ENCODE measurements around the gene ADGRL3.
"Not testable (repeated sequence)": the region's sequence is repeated elsewhere in the genome, so short reads cannot be mapped to it uniquely, and the experiment has no call there.

Gene ADGRL3

DNA sequence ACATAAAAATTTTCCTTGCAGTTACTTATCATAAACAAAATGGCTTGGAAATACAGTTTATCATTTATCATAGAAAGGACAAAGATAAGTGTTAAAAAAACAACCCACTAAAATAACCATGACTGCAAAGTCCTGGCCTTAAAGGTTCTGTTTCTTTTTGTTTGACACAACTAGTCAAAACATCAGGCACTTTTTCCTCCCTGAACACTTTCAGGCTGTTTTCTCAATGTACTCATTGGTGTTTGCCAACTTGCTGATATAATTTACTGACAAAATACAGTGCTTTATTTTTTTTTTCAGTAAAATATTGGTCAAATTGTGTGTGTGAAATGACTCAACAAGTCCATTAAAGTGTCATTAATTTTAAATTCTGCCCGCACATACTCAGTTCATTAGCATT, 156.6 kb downstream of the ADGRL3 start:
- no peak overlapping the region for H3K9ac ChIP-seq (ENCODE audit: low read depth, low read length)
- no peak overlapping the region for H3K27ac ChIP-seq (ENCODE audit: low read length)
- H3K36me3 ChIP-seq (ENCODE audit: insufficient read depth, low read length), result no peaks in the 10 kb centered on the region
- no peak overlapping the region for H2AFZ ChIP-seq (ENCODE audit: low read depth, low read length)
- H3K9me3 ChIP-seq (ENCODE audit: insufficient read depth, low read length, severe bottlenecking), result no peaks in the 10 kb centered on the region
- H3K4me3 ChIP-seq (ENCODE audit: low read depth in 1 of 2, low read length in 2 of 2), result no peak overlapping the region
- no peak for ATAC-seq (ENCODE audit: insufficient read depth, low read depth)
- no peaks in the 10 kb centered on the region for H4K20me1 ChIP-seq (ENCODE audit: insufficient read depth, low read length)
- H3K79me2 ChIP-seq (ENCODE audit: insufficient read depth, low read length), result no peaks in the 10 kb centered on the region
- no peak overlapping the region for H3K4me2 ChIP-seq (ENCODE audit: insufficient read depth, low read length)
- no peak for DNase-seq
- no peaks in the 10 kb centered on the region for H3K4me1 ChIP-seq (ENCODE audit: insufficient read depth, low read length)
- no peak for TF ChIP-seq EZH2 (IDR thresholded peaks at IDR 0.05; ENCODE audit: borderline replicate concordance, low read depth, low read length, severe bottlenecking)
- TF ChIP-seq, protein P1, sequence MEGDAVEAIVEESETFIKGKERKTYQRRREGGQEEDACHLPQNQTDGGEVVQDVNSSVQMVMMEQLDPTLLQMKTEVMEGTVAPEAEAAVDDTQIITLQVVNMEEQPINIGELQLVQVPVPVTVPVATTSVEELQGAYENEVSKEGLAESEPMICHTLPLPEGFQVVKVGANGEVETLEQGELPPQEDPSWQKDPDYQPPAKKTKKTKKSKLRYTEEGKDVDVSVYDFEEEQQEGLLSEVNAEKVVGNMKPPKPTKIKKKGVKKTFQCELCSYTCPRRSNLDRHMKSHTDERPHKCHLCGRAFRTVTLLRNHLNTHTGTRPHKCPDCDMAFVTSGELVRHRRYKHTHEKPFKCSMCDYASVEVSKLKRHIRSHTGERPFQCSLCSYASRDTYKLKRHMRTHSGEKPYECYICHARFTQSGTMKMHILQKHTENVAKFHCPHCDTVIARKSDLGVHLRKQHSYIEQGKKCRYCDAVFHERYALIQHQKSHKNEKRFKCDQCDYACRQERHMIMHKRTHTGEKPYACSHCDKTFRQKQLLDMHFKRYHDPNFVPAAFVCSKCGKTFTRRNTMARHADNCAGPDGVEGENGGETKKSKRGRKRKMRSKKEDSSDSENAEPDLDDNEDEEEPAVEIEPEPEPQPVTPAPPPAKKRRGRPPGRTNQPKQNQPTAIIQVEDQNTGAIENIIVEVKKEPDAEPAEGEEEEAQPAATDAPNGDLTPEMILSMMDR (IDR thresholded peaks at IDR 0.05; ENCODE audit: borderline replicate concordance, extremely low read depth, low read length, poor library complexity, severe bottlenecking), result no peak
- no peaks in the 10 kb centered on the region for H3K27me3 ChIP-seq (ENCODE audit: insufficient read depth, low read length, poor library complexity)

DNA sequence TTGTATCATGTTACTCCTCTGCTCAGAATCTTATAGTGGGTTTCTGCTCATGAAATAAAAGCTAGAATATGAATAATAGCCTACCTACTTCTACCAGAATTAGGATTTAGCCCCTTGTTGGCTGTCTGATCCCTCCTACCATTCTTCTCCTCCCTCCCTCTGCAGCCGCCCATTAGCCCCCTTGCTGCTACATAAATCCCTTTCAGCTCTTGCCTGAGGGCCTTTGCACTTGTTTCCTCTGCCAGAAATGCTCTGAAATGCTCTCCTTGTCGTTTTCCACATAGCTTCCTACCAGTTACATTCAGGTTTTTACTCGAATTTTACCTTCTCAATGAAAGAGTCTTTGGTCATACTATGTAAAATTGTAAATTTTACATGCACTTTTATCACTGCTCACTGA, 159.2 kb downstream of the ADGRL3 start:
- no peaks in the 10 kb centered on the region for H3K36me3 ChIP-seq (ENCODE audit: insufficient read depth, low read length)
- no peaks in the 10 kb centered on the region for H3K9me3 ChIP-seq (ENCODE audit: insufficient read depth, low read length, severe bottlenecking)
- DNase-seq (no peak), ATAC-seq (ENCODE audit: insufficient read depth, low read depth) (no peak)
- H4K20me1 ChIP-seq (ENCODE audit: insufficient read depth, low read length), result no peaks in the 10 kb centered on the region
- H3K4me3 ChIP-seq (ENCODE audit: low read depth in 1 of 2, low read length in 2 of 2), result no peak overlapping the region
- no peaks in the 10 kb centered on the region for H3K4me1 ChIP-seq (ENCODE audit: insufficient read depth, low read length)
- no peak overlapping the region for H3K4me2 ChIP-seq (ENCODE audit: insufficient read depth, low read length)
- no peak overlapping the region for H2AFZ ChIP-seq (ENCODE audit: low read depth, low read length)
- H3K27me3 ChIP-seq (ENCODE audit: insufficient read depth, low read length, poor library complexity), result no peaks in the 10 kb centered on the region
- no peak for TF ChIP-seq EZH2 (IDR thresholded peaks at IDR 0.05; ENCODE audit: borderline replicate concordance, low read depth, low read length, severe bottlenecking)
- TF ChIP-seq, protein P1 (IDR thresholded peaks at IDR 0.05; ENCODE audit: borderline replicate concordance, extremely low read depth, low read length, poor library complexity, severe bottlenecking), result no peak
- no peak overlapping the region for H3K9ac ChIP-seq (ENCODE audit: low read depth, low read length)
- H3K27ac ChIP-seq (ENCODE audit: low read length), result no peak overlapping the region
- no peaks in the 10 kb centered on the region for H3K79me2 ChIP-seq (ENCODE audit: insufficient read depth, low read length)

DNA sequence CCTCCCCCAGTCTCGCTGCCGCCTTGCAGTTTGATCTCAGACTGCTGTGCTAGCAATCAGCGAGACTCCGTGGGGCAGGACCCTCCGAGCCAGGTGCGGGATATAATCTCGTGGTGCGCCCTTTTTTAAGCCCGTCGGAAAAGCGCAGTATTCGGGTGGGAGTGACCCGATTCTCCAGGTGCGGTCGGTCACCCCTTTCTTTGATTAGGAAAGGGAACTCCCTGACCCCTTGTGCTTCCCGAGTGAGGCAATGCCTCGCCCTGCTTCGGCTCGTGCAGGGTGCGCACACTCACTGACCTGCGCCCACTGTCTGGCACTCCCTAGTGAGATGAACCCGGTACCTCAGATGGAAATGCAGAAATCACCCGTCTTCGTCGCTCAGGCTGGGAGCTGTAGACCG, 172.7 kb downstream of the ADGRL3 start:
- not testable (repeated sequence) for ATAC-seq (ENCODE audit: insufficient read depth, low read depth); H3K4me3 ChIP-seq (ENCODE audit: low read depth in 1 of 2, low read length in 2 of 2)

DNA sequence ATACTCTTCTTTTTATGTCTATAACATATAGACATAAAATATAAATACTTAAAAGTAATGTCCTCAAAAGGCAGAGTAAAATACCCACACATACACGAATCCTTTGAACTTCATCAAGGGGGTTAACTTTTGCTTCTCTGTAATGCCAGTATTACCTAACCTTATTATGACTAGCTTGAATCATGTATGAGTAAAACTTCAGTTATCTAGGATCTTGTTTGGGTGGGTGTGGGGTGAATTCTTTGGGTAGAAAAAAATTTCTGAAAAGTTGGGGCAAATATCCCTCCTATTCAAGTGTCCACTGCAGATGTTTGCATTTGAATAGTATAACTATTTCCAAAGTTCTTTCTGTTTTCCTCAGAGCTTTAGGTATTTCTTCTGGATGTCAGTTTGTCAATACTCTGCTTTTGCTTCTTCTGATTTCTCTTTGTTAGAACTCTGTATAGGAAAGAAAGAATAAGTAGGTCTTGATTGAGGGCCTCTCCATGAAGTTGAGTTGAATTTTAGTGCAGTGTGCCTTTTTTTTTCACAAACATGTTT, 173.8 kb downstream of the ADGRL3 start:
- Histone ChIP-seq H2AFZ (ENCODE audit: low read depth, low read length) (no peak overlapping the region), H3K4me3 (ENCODE audit: low read depth in 1 of 2, low read length in 2 of 2) (no peak overlapping the region), H3K36me3 (ENCODE audit: insufficient read depth, low read length) (no peaks in the 10 kb centered on the region), H3K27ac (ENCODE audit: low read length) (no peak overlapping the region), H4K20me1 (ENCODE audit: insufficient read depth, low read length) (no peaks in the 10 kb centered on the region), H3K4me2 (ENCODE audit: insufficient read depth, low read length) (no peak overlapping the region), H3K9me3 (ENCODE audit: insufficient read depth, low read length, severe bottlenecking) (no peaks in the 10 kb centered on the region), H3K9ac (ENCODE audit: low read depth, low read length) (no peak overlapping the region), H3K27me3 (ENCODE audit: insufficient read depth, low read length, poor library complexity) (no peaks in the 10 kb centered on the region), H3K4me1 (ENCODE audit: insufficient read depth, low read length) (no peaks in the 10 kb centered on the region), H3K79me2 (ENCODE audit: insufficient read depth, low read length) (no peaks in the 10 kb centered on the region)
- ATAC-seq (ENCODE audit: insufficient read depth, low read depth) (no peak), DNase-seq (no peak)
- TF ChIP-seq EZH2 (IDR thresholded peaks at IDR 0.05; ENCODE audit: borderline replicate concordance, low read depth, low read length, severe bottlenecking), result no peak
- TF ChIP-seq, protein P1 (IDR thresholded peaks at IDR 0.05; ENCODE audit: borderline replicate concordance, extremely low read depth, low read length, poor library complexity, severe bottlenecking), result no peak

More for the DNA sequence above, 172.7 kb downstream of the ADGRL3 start:
- not testable (repeated sequence) for H2AFZ ChIP-seq (ENCODE audit: low read depth, low read length); H3K27ac ChIP-seq (ENCODE audit: low read length); H3K4me1 ChIP-seq (ENCODE audit: insufficient read depth, low read length); DNase-seq; H3K79me2 ChIP-seq (ENCODE audit: insufficient read depth, low read length); H3K4me2 ChIP-seq (ENCODE audit: insufficient read depth, low read length); H3K9ac ChIP-seq (ENCODE audit: low read depth, low read length); H3K36me3 ChIP-seq (ENCODE audit: insufficient read depth, low read length); H3K27me3 ChIP-seq (ENCODE audit: insufficient read depth, low read length, poor library complexity); H4K20me1 ChIP-seq (ENCODE audit: insufficient read depth, low read length); H3K9me3 ChIP-seq (ENCODE audit: insufficient read depth, low read length, severe bottlenecking)
